ENCODE measurements around the gene GATAD1.

- TF ChIP-seq CTCF (IDR thresholded peaks at IDR 0.05; ENCODE audit: insufficient read depth, low read length, poor library complexity, severe bottlenecking) = no peak
- TF ChIP-seq EZH2phosphoT487 (conservative IDR thresholded peaks at IDR 0.05; ENCODE audit: low read length) = no peak
Observed at GRCh38 chr7:92466682-92467081, 19.4 kb downstream of the GATAD1 start.
